WERI-Rb-1 (cell line): Measurements from ENCODE around the gene ZNF609.

Experiments used
- DNase-seq: peaks from one replicate; pipeline ENCODE4 v3.0.0-alpha.2; 2020
- H3K27ac ChIP-seq: fragments of 250-450 bp; sonication (Bioruptor Pico); 2 replicates; pipeline ENCODE4 v1.5.1; 2020; ENCODE audit warnings: mild to moderate bottlenecking, moderate library complexity
- H3K27me3 ChIP-seq: fragments of 250-450 bp; sonication (Bioruptor Pico); 2 replicates; pipeline ENCODE4 v1.5.1; 2021; ENCODE audit warnings: mild to moderate bottlenecking, low read depth, moderate library complexity; ENCODE audit not compliant: insufficient read depth, severe bottlenecking
- H3K36me3 ChIP-seq: fragments of 250-450 bp; sonication (Bioruptor Pico); 2 replicates; pipeline ENCODE4 v1.5.1; 2020; ENCODE audit warnings: mild to moderate bottlenecking, moderate library complexity
- H3K4me3 ChIP-seq: 2 replicates; pipeline ENCODE4 v1.5.1; 2011; ENCODE audit warnings: low read depth, mild to moderate bottlenecking, control low read depth, low read length
- H3K9me3 ChIP-seq: fragments of 250-450 bp; sonication (Bioruptor Pico); 2 replicates; pipeline ENCODE4 v1.5.1; 2021; ENCODE audit warnings: mild to moderate bottlenecking, moderate library complexity; ENCODE audit not compliant: severe bottlenecking
- CTCF ChIP-seq: IDR thresholded peaks from 2 replicates; pipeline ENCODE4 v1.5.1; 2011; ENCODE audit warnings: low read depth, mild to moderate bottlenecking, control low read depth, inconsistent platforms, low read length

The ZNF609 gene

GRCh38 chr15:64453689-64454037 is 6.7 kb upstream of the ZNF609 start:
- no peak for DNase-seq
- no peaks in the 10 kb centered on the region for H3K27me3 ChIP-seq
- H3K36me3 ChIP-seq = no peaks in the 10 kb centered on the region; the same call in 1 of the 2 replicates
- no peak overlapping the region for H3K27ac ChIP-seq
- H3K4me3 ChIP-seq = no peak overlapping the region
- H3K9me3 ChIP-seq = no peaks in the 10 kb centered on the region
- TF ChIP-seq CTCF = no peak

- H3K27me3 ChIP-seq = no peaks in the 10 kb centered on the region
- H3K9me3 ChIP-seq = no peaks in the 10 kb centered on the region
- TF ChIP-seq CTCF = no peak
- DNase-seq = no peak
- no peak overlapping the region for H3K27ac ChIP-seq
- H3K4me3 ChIP-seq = no peak overlapping the region
- H3K36me3 ChIP-seq = no peaks in the 10 kb centered on the region
Observed at GRCh38 chr15:64454282-64454681, 6.1 kb upstream of the ZNF609 start.

GRCh38 chr15:64455961-64456371 is 4.4 kb upstream of the ZNF609 start:
- Histone ChIP-seq H3K4me3 (no peak overlapping the region), H3K9me3 (no peaks in the 10 kb centered on the region), H3K27me3 (no peaks in the 10 kb centered on the region), H3K27ac (no peak overlapping the region), H3K36me3 (no peaks in the 10 kb centered on the region)
- no peak for DNase-seq
- TF ChIP-seq CTCF = no peak

- Histone ChIP-seq H3K36me3 (no peaks in the 10 kb centered on the region), H3K4me3 (no peak overlapping the region), H3K9me3 (no peaks in the 10 kb centered on the region), H3K27ac (no peak overlapping the region), H3K27me3 (no peaks in the 10 kb centered on the region)
- TF ChIP-seq CTCF = no peak
- DNase-seq = no peak
Observed at GRCh38 chr15:64456634-64457108, 3.7 kb upstream of the ZNF609 start.

- Histone ChIP-seq H3K27me3 (no peaks in the 10 kb centered on the region), H3K4me3 (no peak overlapping the region), H3K27ac (no peak overlapping the region), H3K9me3 (no peaks in the 10 kb centered on the region), H3K36me3 (peaks cover 10% of the 10 kb centered on the region)
- no peak for TF ChIP-seq CTCF
- no peak for DNase-seq
Observed at GRCh38 chr15:64459066-64459781, 1.2 kb upstream of the ZNF609 start.
